Stimulated activated naive CD8-positive, alpha-beta T cell treated with anti-CD3 and anti-CD28 coated beads, Interleukin-15, amount 100 ng/mL, for 72 hours (primary cell): Measurements from ENCODE around the gene DNAH1.
"Not testable (repeated sequence)": the region's sequence is repeated elsewhere in the genome, so short reads cannot be mapped to it uniquely, and the experiment has no call there.

Experiments used
- ATAC-seq: fragments of 150-1000 bp; cut with Tn5 transposase; 2 replicates; pipeline ENCODE4 v1.10.0; 2021; ENCODE audit warnings: mild to moderate bottlenecking, moderate library complexity
- DNase-seq, 2 donors: peaks; one replicate each; pipeline ENCODE4 v3.0.0; 2021 to 2022
- H3K27ac Mint-ChIP-seq, 2 donors: one replicate each; pipeline ENCODE4 v1.8.0; 2022; ENCODE audit warnings: mild to moderate bottlenecking in 2 of 2, mixed read lengths in 2 of 2, moderate library complexity in 2 of 2
- H3K27me3 Mint-ChIP-seq: one replicate; pipeline ENCODE4 v1.8.0; 2022; ENCODE audit warnings: mixed read lengths
- H3K4me1 Mint-ChIP-seq: one replicate; pipeline ENCODE4 v1.8.0; 2022; ENCODE audit warnings: mild to moderate bottlenecking, mixed read lengths
- H3K4me3 Mint-ChIP-seq, 2 donors: one replicate each; pipeline ENCODE4 v1.8.0; 2022; ENCODE audit warnings: mild to moderate bottlenecking in 2 of 2, mixed read lengths in 2 of 2, moderate library complexity in 1 of 2
- H3K9me3 Mint-ChIP-seq, 2 donors: one replicate each; pipeline ENCODE4 v1.8.0; 2022; ENCODE audit warnings: mixed read lengths in 2 of 2

Gene DNAH1

GRCh38 chr3:52333869-52334557 lies 17.9 kb downstream of the DNAH1 start:
- H3K4me1 Mint-ChIP-seq = no peaks in the 10 kb centered on the region
- H3K4me3 Mint-ChIP-seq = no peak overlapping the region
- no peaks in the 10 kb centered on the region for H3K27me3 Mint-ChIP-seq
- no peak for ATAC-seq
- DNase-seq = no peak
- no peaks in the 10 kb centered on the region for H3K9me3 Mint-ChIP-seq
- no peak overlapping the region for H3K27ac Mint-ChIP-seq

- ATAC-seq, DNase-seq, H3K9me3 Mint-ChIP-seq, H3K4me1 Mint-ChIP-seq, H3K27me3 Mint-ChIP-seq, H3K4me3 Mint-ChIP-seq, H3K27ac Mint-ChIP-seq: not testable (repeated sequence)
Observed at GRCh38 chr3:52338131-52338530, 22.0 kb downstream of the DNAH1 start.

GRCh38 chr3:52339612-52340011 lies 23.5 kb downstream of the DNAH1 start:
- H3K4me3 Mint-ChIP-seq = no peak overlapping the region
- H3K27ac Mint-ChIP-seq = peak overlapping the region; percentile 39 to 52
- DNase-seq (peak; percentile 35 to 46), ATAC-seq (peak; percentile 79)
- peaks cover 7% of the 10 kb centered on the region for H3K4me1 Mint-ChIP-seq
- no peaks in the 10 kb centered on the region for H3K9me3 Mint-ChIP-seq
- no peaks in the 10 kb centered on the region for H3K27me3 Mint-ChIP-seq

GRCh38 chr3:52341123-52341522 lies 25.0 kb downstream of the DNAH1 start:
- no peak for DNase-seq
- ATAC-seq = no peak
- H3K27ac Mint-ChIP-seq = no peak overlapping the region
- no peak overlapping the region for H3K4me3 Mint-ChIP-seq
- H3K4me1 Mint-ChIP-seq = peaks cover 7% of the 10 kb centered on the region
- H3K27me3 Mint-ChIP-seq = no peaks in the 10 kb centered on the region
- no peaks in the 10 kb centered on the region for H3K9me3 Mint-ChIP-seq

- no peak overlapping the region for H3K4me3 Mint-ChIP-seq
- no peak for ATAC-seq
- no peak overlapping the region for H3K27ac Mint-ChIP-seq
- peaks cover 7% of the 10 kb centered on the region for H3K4me1 Mint-ChIP-seq
- H3K27me3 Mint-ChIP-seq = no peaks in the 10 kb centered on the region
- H3K9me3 Mint-ChIP-seq = no peaks in the 10 kb centered on the region
- DNase-seq = no peak
Observed at GRCh38 chr3:52343946-52344600, 28.0 kb downstream of the DNAH1 start.

- Mint-ChIP-seq H3K4me1 (no peaks in the 10 kb centered on the region), H3K9me3 (no peaks in the 10 kb centered on the region), H3K4me3 (no peak overlapping the region), H3K27me3 (no peaks in the 10 kb centered on the region), H3K27ac (peak overlapping the region in 1 of 2 donors; percentile 21)
- DNase-seq = no peak
- ATAC-seq = no peak
Observed at GRCh38 chr3:52345521-52346109, 29.5 kb downstream of the DNAH1 start.

GRCh38 chr3:52346623-52347530 lies 30.8 kb downstream of the DNAH1 start:
- DNase-seq (no peak), ATAC-seq (no peak)
- Mint-ChIP-seq H3K4me3 (no peak overlapping the region), H3K4me1 (no peaks in the 10 kb centered on the region), H3K27ac (peak overlapping the region in 1 of 2 donors; percentile 21), H3K9me3 (no peaks in the 10 kb centered on the region), H3K27me3 (no peaks in the 10 kb centered on the region)

GRCh38 chr3:52347716-52348635 lies 31.9 kb downstream of the DNAH1 start:
- H3K27ac Mint-ChIP-seq = peak overlapping the region in 1 of 2 donors; percentile 34
- no peak overlapping the region for H3K4me3 Mint-ChIP-seq
- H3K4me1 Mint-ChIP-seq = no peaks in the 10 kb centered on the region
- no peaks in the 10 kb centered on the region for H3K27me3 Mint-ChIP-seq
- no peaks in the 10 kb centered on the region for H3K9me3 Mint-ChIP-seq
- DNase-seq = no peak
- no peak for ATAC-seq

- H3K9me3 Mint-ChIP-seq = no peaks in the 10 kb centered on the region
- no peaks in the 10 kb centered on the region for H3K4me1 Mint-ChIP-seq
- no peaks in the 10 kb centered on the region for H3K27me3 Mint-ChIP-seq
- DNase-seq (no peak), ATAC-seq (no peak)
- H3K27ac Mint-ChIP-seq = peak overlapping the region in 1 of 2 donors; percentile 76
- H3K4me3 Mint-ChIP-seq = no peak overlapping the region
Observed at GRCh38 chr3:52349131-52349530, 33.0 kb downstream of the DNAH1 start.

GRCh38 chr3:52349611-52350395 lies 33.7 kb downstream of the DNAH1 start:
- no peak for DNase-seq

GRCh38 chr3:52350416-52350815 lies 34.3 kb downstream of the DNAH1 start:
- no peak overlapping the region for H3K4me3 Mint-ChIP-seq
- H3K4me1 Mint-ChIP-seq = no peaks in the 10 kb centered on the region
- no peak for ATAC-seq
- no peaks in the 10 kb centered on the region for H3K9me3 Mint-ChIP-seq
- DNase-seq = no peak
- H3K27me3 Mint-ChIP-seq = no peaks in the 10 kb centered on the region
- H3K27ac Mint-ChIP-seq = peak overlapping the region in 1 of 2 donors; percentile 37

More at GRCh38 chr3:52349611-52350395, 33.7 kb downstream of the DNAH1 start:
- Mint-ChIP-seq H3K4me3 (no peak overlapping the region), H3K27me3 (no peaks in the 10 kb centered on the region), H3K9me3 (no peaks in the 10 kb centered on the region), H3K4me1 (no peaks in the 10 kb centered on the region), H3K27ac (peak overlapping the region in 1 of 2 donors; percentile 71)
- ATAC-seq = no peak

GRCh38 chr3:52350981-52351761 lies 35.1 kb downstream of the DNAH1 start:
- no peak overlapping the region for H3K4me3 Mint-ChIP-seq
- H3K27me3 Mint-ChIP-seq = no peaks in the 10 kb centered on the region
- no peak for ATAC-seq
- DNase-seq = no peak
- H3K4me1 Mint-ChIP-seq = no peaks in the 10 kb centered on the region
- peak overlapping the region in 1 of 2 donors; percentile 37 for H3K27ac Mint-ChIP-seq
- H3K9me3 Mint-ChIP-seq = no peaks in the 10 kb centered on the region

- Mint-ChIP-seq H3K4me1 (no peaks in the 10 kb centered on the region), H3K27ac (no peak overlapping the region), H3K9me3 (no peaks in the 10 kb centered on the region), H3K4me3 (no peak overlapping the region), H3K27me3 (no peaks in the 10 kb centered on the region)
- DNase-seq (no peak), ATAC-seq (no peak)
Observed at GRCh38 chr3:52351762-52352368, 35.7 kb downstream of the DNAH1 start.
